Thymus (tissue), 11 donors: ENCODE data around the gene KDELR1. TPM values are rescaled to one million over a fixed set of nuclear protein-coding genes. Genes with fewer than 3 reads are reported as not detected.

ENCODE experiments used
- DNase-seq, 9 donors: peaks; one replicate each; pipeline ENCODE4 v3.0.0-alpha.2; 2013; ENCODE audit warnings: low spot score in 9 of 9, low read depth in 6 of 9, missing footprints in 1 of 9
- H3K27ac ChIP-seq, 2 donors: one replicate each; pipeline ENCODE4 v1.5.1; 2013; ENCODE audit warnings: control low read depth in 1 of 2, low read depth in 1 of 2, low read length in 1 of 2, mild to moderate bottlenecking in 1 of 2, moderate library complexity in 1 of 2
- H3K27me3 ChIP-seq, 2 donors: one replicate each; pipeline ENCODE4 v1.5.1; 2013; ENCODE audit warnings: low read length in 1 of 2; ENCODE audit not compliant: control insufficient read depth in 2 of 2, insufficient read depth in 1 of 2
- H3K36me3 ChIP-seq, 2 donors: one replicate each; pipeline ENCODE4 v1.5.1; 2013; ENCODE audit warnings: low read length in 1 of 2, mild to moderate bottlenecking in 1 of 2, moderate library complexity in 1 of 2; ENCODE audit not compliant: control insufficient read depth in 2 of 2, insufficient read depth in 2 of 2
- H3K4me1 ChIP-seq, 2 donors: one replicate each; pipeline ENCODE4 v1.5.1; 2013; ENCODE audit warnings: low read length in 2 of 2; ENCODE audit not compliant: control insufficient read depth in 2 of 2, insufficient read depth in 2 of 2
- H3K4me3 ChIP-seq, 2 donors: one replicate each; pipeline ENCODE4 v1.5.1; 2013; ENCODE audit warnings: low read length in 2 of 2, control low read depth in 1 of 2, mild to moderate bottlenecking in 1 of 2
- H3K9me3 ChIP-seq, 2 donors: one replicate each; pipeline ENCODE4 v1.5.1; 2013; ENCODE audit warnings: low read length in 1 of 2, mild to moderate bottlenecking in 1 of 2; ENCODE audit not compliant: control insufficient read depth in 2 of 2, insufficient read depth in 1 of 2
- WGBS: extraction: QIAGEN DNeasy Blood & Tissue Kit; methylation state at CpG from one replicate; pipeline ENCODE4 v1.1.7; 2013; 5-methylcytosine and 5-hydroxymethylcytosine counted together
- polyA plus RNA-seq: library from polyadenylated mRNA; stranded (reverse); fragments of 200-250 nt; gene quantifications from one replicate; pipeline ENCODE4 v1.2.3, GENCODE V29; 2013
- total RNA-seq: library from RNA; stranded (reverse); fragments of 120-200 nt; gene quantifications from one replicate; pipeline ENCODE4 v1.2.4, GENCODE V29; 2013
- donor health status: healthy.

KDELR1 gene
- total and polyA plus RNA-seq, 2 donors: 20.7 to 81.0 TPM

GRCh38 chr19:48332662-48333466, 58.5 kb downstream of the KDELR1 start:
- peak overlapping the region; percentile 99 for H3K27ac ChIP-seq

More at GRCh38 chr19:48332662-48333466, 58.5 kb downstream of the KDELR1 start:
- Histone ChIP-seq H3K9me3 (peaks cover 0 to 12% of the 10 kb centered on the region in 2 donors), H3K36me3 (peaks cover 2 to 4% of the 10 kb centered on the region in 2 donors), H3K4me1 (peaks cover 20 to 55% of the 10 kb centered on the region in 2 donors), H3K27me3 (no peaks in the 10 kb centered on the region), H3K4me3 (peak overlapping the region; percentile 75 to 77)
- under 1% methylated on average over 25 of the region's 25 CpGs for WGBS
- peak; percentile 90 to 100 (median 96) for DNase-seq

Other genes with a start within 250 kb of the KDELR1 start
- gene LIG1, start 221.2 kb downstream of the KDELR1 start, total RNA-seq: 58.9 TPM
- 76.6 TPM for gene LIG1, start 221.2 kb downstream of the KDELR1 start, polyA plus RNA-seq
- gene ZSWIM9, start 220.9 kb downstream of the KDELR1 start, total RNA-seq: 0.61 TPM
- gene ZSWIM9, start 220.9 kb downstream of the KDELR1 start, polyA plus RNA-seq: 2.7 TPM
- 56.0 TPM for gene CARD8, start 135.6 kb downstream of the KDELR1 start, total RNA-seq
- gene CARD8, start 135.6 kb downstream of the KDELR1 start, polyA plus RNA-seq: 66.4 TPM
- 1.6 TPM for gene ZNF114, start 121.5 kb downstream of the KDELR1 start, total RNA-seq
- 0.57 TPM for gene ZNF114, start 121.5 kb downstream of the KDELR1 start, polyA plus RNA-seq
- 41.2 TPM for gene EMP3, start 66.0 kb downstream of the KDELR1 start, total RNA-seq
- gene EMP3, start 66.0 kb downstream of the KDELR1 start, polyA plus RNA-seq: 94.3 TPM
- gene TMEM143, start 27.6 kb downstream of the KDELR1 start, total RNA-seq: 4.6 TPM
- gene TMEM143, start 27.6 kb downstream of the KDELR1 start, polyA plus RNA-seq: 10.3 TPM
- gene SYNGR4, start 27.2 kb downstream of the KDELR1 start, total RNA-seq: not detected
- 0.11 TPM for gene SYNGR4, start 27.2 kb downstream of the KDELR1 start, polyA plus RNA-seq
- 0.05 TPM for gene GRIN2D, start 2.1 kb upstream of the KDELR1 start, total RNA-seq
- gene GRIN2D, start 2.1 kb upstream of the KDELR1 start, polyA plus RNA-seq: 0.07 TPM
- gene GRWD1, start 54.4 kb upstream of the KDELR1 start, total RNA-seq: 20.2 TPM
- gene GRWD1, start 54.4 kb upstream of the KDELR1 start, polyA plus RNA-seq: 8.4 TPM
- gene KCNJ14, start 64.0 kb upstream of the KDELR1 start, total RNA-seq: 0.19 TPM
- 0.78 TPM for gene KCNJ14, start 64.0 kb upstream of the KDELR1 start, polyA plus RNA-seq
- 32.0 TPM for gene CYTH2, start 77.8 kb upstream of the KDELR1 start, total RNA-seq
- 42.4 TPM for gene CYTH2, start 77.8 kb upstream of the KDELR1 start, polyA plus RNA-seq
- 0.19 TPM for gene LMTK3, start 120.3 kb upstream of the KDELR1 start, total RNA-seq
- gene LMTK3, start 120.3 kb upstream of the KDELR1 start, polyA plus RNA-seq: 1.5 TPM
- gene SULT2B1, start 160.6 kb upstream of the KDELR1 start, total RNA-seq: 0.09 TPM
- 4.3 TPM for gene SULT2B1, start 160.6 kb upstream of the KDELR1 start, polyA plus RNA-seq
- not detected for gene SPACA4, start 215.2 kb upstream of the KDELR1 start, total RNA-seq
- gene SPACA4, start 215.2 kb upstream of the KDELR1 start, polyA plus RNA-seq: not detected
- 0.33 TPM for gene FAM83E, start 223.5 kb upstream of the KDELR1 start, total RNA-seq
- 2.2 TPM for gene FAM83E, start 223.5 kb upstream of the KDELR1 start, polyA plus RNA-seq
- 2,287 TPM for gene RPL18, start 227.6 kb upstream of the KDELR1 start, total RNA-seq
- 2,606 TPM for gene RPL18, start 227.6 kb upstream of the KDELR1 start, polyA plus RNA-seq
- 4.6 TPM for gene SPHK2, start 228.0 kb upstream of the KDELR1 start, total RNA-seq
- gene SPHK2, start 228.0 kb upstream of the KDELR1 start, polyA plus RNA-seq: 13.4 TPM
- 15.8 TPM for gene DBP, start 245.8 kb upstream of the KDELR1 start, total RNA-seq
- gene DBP, start 245.8 kb upstream of the KDELR1 start, polyA plus RNA-seq: 21.2 TPM